GM19328 (cell line): ENCODE data around the gene NPAS3.

ENCODE experiments used
- ATAC-seq: cut with Tn5 transposase; IDR thresholded peaks from one replicate; pipeline ENCODE4 v1.9.1; 2021; ENCODE audit warnings: mild to moderate bottlenecking, moderate library complexity; ENCODE audit not compliant: unreplicated experiment

The NPAS3 gene

DNA sequence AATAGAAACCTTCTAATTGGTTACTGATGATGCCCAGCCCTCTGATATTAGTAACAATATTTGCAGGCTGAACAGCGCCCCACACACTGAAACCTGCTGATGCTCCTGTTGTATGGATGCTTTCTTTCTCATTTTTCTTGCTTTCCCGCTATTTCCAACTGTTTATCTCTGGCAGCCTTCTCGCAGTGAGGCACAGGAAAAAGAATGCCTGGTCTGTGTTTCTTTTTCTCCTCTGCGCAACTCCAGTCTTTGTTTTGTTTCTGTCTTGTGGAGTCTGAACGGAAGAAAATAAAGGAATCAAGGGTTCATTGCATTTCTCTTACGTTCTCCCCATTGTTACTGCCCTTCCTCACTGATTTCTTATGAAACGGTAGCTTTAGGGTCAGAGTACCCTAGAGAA is 561.0 kb downstream of the NPAS3 start:
- no peak for ATAC-seq

DNA sequence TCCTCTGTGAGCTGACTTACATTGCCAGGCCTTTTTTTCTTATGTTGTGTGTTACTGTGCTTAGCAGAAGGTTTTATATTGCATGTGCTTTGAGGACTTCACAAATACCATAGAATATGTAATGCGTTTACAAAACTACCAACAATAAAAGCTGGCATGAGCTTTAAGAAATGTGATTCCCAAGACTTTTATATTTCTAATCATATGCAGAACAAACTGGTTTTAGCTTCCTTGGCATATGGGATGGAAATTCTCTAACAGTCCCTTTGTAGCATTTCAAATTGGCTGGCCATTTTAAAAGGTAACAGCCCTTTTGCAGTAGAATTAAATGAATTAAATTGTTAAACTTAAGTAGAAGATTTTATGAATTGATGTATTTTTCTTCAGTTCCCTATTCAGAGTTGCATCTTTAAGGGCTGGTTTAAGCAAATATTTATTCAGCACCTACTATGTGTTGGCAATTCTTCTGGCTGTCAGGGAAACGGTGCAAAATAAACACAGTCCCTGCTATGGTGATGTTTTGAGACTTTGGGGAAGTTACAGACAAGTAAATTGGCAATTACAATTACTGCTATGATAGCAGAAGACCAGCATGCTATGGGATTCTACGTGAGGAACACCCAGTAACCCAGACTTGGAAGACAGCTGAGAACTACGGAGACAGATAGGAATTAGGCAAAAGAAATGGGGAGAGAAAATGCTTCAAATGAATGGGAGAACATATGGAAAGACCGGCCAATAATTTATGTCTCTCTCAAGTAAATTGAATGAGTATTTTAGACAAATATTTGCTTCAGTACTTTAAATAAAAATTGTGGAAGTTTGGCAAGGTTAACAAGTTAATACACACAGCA is 565.8 kb downstream of the NPAS3 start:
- ATAC-seq = no peak

DNA sequence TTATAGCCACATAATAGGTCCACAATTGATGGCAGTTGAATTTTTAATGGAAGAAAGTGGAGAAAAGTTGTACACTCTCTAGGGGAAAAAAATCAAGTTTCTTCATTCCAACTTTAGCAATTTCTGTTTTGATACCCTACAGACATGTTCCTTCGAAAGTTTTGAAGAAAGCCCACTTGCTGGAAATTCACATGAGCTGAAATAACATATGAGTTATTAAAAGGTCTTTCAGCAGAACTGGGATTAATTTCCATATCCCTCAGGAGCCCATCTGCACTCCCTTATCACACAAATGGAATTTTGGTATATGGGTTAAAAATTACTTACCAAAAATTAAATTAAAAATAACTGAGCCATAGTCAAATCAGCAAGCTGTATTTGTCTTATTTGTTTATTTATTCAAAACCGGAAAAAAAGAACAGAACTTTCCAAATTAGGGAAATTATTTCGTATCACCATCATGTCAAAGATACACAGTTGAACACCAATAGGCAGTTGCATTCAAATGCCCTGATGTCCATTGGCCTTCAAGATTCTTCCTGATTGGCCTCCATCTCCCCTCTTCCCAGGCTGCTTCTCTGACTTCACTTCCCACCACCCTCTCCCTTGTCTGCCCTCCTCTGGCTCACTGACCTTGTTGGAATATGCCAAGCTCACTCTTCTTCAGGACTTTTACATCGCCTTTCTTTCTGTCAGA is 566.7 kb downstream of the NPAS3 start:
- ATAC-seq = no peak

DNA sequence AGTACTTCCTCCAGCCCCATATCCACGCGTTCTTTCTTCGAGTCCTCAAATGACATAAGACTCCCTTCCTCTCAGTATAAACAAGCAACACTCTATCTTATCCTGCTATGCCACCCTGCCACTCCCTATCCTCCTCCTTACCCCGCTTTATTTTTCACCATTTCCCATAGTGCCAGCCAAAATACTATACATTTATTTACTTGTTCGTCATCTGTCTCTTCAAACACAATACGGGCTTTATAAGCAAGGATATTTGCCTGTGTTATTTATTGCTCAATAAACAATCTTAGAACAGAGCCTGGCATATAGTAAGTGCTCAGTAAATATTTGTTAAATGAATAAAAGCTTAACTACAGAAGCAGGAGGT is 567.3 kb downstream of the NPAS3 start:
- no peak for ATAC-seq

DNA sequence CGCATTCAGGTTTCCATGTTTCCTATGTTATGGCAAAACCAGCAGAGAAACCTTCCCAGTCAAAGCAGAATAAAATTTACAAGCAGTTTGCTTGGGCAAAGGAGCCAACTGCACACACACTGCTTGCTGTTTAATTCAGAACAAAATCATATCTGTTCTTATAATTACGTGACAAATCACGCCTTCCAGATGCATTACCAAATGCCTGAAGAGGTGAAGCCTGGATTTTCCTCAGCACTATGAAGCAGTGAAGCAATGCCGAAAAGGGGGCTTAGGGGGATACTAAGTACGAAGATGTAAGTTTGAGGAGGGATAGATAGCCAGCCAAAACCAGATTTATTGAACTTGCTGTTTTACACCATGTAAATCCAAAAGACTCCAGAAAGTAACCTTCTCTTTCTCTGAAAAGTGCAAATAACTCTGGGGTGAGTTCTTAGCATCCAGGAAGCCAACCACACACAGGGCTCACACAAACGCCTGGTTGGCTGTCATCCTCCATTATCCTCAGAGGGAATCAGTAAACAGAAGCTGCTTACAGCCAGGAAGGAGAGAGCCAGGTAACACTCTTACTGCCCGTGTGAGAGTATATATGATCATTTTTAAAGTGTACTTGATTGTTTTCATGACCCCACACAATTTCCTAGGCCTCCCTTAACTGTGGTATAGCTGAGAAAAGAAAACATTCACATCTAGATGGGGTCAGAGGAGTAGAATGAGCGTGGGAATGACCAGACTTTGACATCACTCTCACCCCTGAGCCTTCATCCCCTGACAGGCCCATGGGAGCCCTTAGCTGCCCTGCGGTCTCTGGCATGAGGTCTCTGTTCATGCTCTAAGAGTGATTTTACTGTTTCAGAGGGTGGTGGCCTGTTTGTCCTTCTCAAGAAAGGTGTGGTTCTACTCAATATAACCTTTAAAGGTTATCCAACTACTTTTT is 569.7 kb downstream of the NPAS3 start:
- no peak for ATAC-seq

DNA sequence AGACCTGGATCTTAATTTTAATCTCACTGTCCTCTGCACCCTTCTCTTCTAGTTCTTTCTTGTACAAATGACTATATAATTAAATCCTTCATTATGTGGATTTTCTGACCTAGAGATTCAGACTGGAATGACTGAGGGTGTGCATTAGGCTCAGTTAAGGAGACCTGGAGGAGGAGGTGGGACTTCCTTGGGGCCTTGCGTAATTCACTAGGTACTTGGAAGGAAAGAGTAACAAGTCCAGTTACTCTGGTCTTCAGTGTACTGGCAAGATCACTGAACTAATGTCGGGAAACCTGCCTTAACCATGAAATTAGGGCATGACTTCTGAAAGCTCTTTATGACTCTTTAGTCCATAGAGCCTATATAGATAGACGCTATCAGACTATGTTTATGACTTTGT is 570.8 kb downstream of the NPAS3 start:
- no peak for ATAC-seq

DNA sequence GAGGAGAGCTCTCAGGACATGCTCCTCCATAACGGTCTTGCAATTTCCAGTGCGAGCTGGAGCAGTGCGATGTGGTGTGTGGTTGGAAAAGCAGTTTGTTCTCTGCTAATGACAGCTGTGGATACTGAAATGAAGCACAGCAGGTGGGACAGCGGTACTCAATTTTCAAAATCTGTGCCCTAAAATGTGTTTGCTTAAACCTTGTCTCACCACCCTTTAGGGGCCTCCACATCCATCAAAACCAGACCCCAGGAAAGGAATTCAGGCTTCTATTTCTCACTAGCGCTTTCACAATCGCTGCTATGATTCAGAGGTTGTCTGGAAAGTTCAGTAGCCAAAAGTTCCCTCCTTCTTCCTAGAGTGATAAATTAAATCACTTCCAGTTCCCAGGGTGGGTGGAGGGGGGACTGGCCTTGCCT is 571.4 kb downstream of the NPAS3 start:
- ATAC-seq = no peak

DNA sequence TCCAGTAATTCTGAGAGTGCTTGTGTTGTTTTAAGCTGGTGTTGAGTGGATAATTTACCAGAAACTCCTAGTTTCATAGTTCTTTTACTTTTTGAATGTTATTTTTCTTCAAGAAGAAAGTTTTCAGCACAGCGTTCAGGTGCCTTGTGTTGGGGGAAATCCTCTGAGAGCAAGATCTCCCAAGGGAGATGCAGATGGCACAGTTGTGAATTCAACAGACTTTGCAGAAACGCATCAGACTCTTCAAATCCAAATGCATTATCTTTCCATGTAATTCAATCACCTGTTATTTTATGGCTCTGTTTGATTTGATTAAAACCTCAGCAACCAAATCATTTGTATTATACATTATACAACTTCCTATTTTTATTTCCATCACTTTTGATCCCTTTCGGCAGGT is 572.3 kb downstream of the NPAS3 start:
- no peak for ATAC-seq

DNA sequence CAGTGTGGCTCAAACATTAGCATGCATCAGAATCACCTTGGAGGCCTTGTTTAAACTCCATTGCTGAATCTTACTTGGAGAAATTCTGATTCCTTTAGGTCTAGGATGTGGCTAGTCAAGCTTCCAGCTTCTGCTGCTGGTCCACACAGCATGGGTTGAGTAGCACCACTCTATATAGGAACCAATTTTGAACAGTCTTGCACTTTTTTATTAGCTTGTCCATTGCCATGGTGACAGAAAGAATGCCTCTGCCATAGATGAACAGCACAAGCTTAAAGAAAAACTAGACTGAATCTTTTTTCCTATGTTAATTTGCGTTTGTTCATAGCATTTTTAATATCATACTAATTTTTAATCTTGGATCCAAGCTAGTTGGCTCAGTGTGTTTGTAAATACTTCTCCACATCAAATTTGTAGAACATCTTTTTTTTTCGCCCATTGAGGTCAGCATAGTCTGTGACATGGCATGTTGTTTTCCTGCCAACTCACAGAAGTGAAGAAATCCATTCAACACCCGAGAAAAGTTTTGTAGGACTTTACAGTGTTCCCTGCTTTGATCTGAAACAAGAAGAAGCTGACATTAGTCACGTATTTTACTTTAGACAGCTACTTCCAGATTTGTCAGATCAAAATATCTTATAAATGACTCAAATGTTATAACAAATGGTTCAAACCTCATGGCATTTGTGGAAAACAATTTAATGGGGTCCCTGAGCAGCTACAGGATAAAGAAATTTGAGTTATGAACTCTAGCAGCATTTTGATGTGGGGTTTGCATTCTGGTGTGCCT is 573.4 kb downstream of the NPAS3 start:
- no peak for ATAC-seq

DNA sequence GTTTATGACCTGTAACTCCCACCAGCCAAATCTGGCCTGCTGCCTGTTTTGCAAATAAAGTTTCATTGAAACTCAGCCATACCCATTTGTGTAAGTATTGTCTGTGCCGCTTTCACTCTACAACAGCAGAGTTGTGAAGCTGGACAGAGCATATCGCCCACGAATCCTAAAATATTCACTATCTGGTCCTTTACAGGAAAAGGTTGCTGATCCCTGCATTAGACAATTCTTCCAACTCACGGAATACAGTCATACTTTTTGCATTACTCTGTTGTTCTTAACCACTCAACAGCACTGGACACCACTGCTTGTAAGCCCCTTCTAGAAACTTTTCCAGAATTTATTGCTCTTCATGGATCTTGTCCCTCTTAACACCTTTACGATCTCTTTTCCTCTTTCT is 576.8 kb downstream of the NPAS3 start:
- ATAC-seq = no peak

DNA sequence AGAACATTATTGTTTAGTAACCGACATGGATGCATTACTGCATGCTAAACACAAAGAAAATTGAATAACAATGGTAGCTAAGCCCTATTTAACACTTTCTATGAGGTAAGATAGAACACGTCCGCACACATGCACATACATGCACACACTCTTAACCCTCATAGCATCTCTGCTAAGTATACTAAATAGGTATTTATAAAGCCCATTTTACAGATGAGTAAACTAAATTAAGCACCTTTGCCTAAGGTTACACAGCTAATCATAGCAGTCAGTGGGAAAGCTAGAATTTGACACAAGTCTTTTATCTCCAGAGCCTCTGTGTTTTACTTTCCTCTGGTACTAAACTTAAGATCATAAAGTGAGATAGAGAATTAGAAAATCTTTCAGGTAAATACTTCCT is 577.2 kb downstream of the NPAS3 start:
- ATAC-seq = no peak

DNA sequence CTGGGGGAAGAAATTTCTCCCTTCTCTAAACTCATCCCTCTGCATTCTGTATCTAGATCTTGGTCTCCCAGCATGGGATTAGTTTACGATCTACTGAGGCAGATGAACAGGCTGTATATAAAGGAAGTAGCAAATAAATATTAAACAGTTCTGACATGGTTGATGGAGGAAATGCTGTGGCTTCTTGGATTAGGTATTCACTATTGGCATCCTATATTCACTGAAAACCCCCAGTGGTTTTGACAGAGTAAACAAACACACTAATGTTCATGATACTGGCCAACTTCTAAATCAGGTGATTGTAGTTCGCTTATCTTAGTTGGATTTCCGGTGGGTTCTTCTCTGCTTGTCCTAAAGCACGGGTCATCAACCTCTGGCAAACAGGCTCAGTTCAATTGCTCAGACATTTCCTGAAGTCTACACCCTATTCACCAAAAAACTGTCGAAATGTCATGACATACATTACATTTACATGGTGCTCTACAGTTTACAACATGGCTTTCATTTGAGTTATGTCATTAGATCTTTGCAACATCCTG is 578.3 kb downstream of the NPAS3 start:
- no peak for ATAC-seq

DNA sequence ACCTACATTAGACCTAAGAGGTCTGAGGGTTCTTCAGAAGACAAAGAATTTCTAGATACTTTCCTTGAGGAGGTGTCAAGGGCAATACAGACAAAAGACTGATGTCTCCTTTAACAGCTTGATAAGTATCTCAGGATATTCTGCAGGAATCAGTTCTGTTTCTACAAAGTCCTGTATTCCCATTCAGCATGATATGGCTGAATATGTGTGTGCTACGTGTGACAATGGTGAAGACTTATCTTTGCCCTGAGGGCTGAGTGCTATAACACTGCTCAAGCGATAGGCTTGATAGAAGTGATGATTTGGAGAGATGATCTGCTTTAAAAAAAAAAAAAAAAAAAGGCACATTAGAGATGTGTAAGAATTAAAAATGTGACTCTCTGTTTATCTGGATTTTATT is 582.5 kb downstream of the NPAS3 start:
- ATAC-seq = no peak

DNA sequence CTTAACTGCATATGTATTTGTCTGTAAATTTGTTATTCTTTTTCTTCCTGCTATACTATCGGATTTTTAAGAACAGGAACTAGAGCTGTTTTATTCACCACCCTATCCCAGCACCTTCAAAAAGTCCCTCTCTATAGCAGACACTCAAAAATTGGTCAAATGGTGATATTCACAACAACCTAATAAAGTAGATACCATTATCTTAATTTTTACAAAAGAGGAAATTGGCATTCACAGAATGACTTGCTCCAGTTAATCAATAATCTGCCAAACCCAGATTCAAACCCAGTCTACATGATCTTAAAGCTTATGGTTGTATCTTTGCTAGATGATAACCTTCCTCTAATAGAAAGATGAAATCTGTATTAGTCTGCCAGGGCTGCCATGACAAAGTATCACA is 585.6 kb downstream of the NPAS3 start:
- no peak for ATAC-seq

DNA sequence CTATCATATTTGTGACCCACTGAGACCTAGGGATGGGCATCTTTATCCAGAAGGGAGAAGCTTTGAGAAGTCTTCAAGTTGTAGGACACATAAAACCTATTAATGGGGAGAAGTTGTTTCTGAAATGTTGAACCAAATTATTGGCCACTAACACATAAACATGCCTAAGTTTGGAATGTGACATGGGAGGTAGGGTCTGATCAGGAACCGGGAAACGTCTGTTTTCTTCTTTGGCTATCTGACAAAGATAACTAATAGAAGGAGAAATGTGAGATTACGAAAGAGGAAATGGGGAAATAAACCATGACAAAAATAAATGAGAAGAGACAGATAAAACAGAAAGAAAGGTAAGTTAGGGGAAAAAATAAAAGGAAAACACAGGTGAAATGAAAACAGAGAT is 586.9 kb downstream of the NPAS3 start:
- ATAC-seq = no peak

DNA sequence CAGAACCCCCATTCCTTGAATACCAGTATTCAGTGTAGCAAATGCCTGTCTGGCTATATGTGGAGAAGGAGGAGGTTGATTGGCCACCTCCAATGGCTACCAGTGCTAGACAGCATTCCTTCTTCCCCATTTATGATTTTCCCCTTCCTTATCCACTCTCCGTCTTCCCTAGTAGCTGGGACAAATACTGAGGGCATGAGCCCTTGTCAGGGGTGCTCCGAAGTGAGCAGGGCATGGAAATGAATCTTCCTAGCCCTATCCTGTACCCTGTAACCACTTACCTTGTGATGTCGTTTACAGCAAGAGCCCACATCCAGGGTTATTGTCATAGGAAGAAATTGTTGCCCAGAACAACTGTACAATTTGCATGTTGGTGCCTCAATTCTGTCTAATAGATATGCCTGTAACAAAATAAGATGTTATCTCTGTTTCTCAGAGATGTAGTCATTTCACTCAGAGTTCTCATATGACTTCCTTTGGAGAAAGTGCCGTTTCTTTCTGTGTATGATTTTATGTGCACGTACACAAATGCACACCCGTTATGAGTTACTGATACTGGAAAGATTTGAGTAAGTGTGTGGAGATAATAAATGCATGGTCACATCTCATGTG is 588.5 kb downstream of the NPAS3 start:
- ATAC-seq = no peak

DNA sequence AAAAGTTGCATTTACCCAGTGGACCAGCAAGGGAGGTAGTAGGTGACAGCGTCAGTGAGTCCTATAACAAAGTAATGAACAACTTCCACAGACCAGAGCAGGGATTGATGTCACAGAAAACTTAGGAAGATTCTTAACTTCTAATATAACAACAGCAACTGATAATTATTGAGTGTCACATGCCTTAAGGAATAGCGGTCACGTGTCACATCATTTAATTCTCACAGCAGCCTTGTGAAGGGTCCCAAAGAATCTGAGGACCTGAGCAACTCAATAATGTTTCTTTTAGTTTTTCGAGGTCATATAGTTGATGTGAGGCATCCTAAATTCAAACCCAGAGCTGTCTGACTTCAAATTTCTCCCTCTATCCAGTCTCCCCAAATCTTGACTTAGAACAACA is 590.0 kb downstream of the NPAS3 start:
- ATAC-seq = no peak

DNA sequence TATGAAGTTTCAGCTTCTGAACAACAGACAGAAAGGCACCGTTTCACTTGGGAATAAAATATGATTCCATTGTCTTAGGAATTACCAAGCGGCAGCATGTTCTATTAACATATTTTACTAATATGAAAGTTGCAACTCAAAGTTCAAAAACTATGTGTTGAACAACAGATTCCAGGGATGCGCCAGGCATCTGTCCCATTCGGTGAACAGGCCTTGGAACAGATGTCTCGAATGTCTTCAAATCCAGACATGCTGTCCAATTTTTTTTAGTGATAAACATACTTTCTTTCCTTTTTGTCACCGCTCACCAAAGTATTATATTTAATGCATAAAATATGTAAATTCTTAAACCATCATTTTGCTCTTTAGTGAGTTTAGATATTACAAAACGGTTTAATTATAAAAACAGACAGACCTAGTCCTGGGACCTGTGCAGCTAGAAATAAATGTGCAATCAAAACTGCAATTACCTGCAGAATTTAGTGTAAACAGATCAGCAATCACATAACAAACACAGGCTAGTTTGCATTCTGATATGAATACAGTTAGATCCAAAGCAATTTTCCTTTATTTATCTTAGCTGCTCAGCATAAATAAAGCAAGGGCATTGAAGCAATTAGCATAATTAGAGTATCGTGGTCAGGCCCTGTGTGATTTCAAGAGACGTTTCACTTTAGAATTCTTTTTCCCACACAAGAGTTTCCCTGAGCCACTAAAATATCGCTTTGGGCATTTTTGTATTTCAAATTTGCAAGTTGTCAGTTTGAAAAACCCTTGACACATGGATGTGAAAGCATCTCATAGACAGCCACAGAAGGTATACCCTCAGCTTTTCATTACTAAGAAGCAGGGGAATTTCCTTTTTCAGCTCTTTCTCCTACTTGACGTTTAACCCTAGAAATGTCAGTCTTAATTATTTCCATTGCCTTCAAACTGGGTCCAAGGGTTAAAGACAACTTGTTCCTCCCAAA is 591.4 kb downstream of the NPAS3 start:
- no peak for ATAC-seq

DNA sequence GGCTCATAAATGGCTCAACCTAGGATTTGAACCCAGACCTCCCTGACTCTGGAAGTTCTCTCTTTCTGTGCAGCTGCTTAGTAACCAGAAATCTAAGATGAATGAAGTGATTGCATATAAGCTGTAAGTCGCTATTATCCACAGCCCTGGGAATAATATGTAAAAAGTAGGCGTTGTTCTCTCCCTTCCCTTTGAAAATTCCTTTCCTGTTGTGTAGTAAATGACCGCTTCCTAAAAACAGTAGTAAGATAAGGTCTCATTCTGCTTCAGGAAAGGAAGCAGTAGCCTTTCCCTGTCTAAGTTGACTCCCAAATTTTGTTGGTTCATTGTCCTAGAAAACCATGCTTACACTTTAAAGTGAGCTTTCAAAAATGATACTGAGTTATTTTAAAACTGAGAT is 593.9 kb downstream of the NPAS3 start:
- no peak for ATAC-seq
